ENCODE data around the gene FXYD5.

FXYD5 gene

GRCh38 chr19:35134601-35135242 lies 19.8 kb upstream of the FXYD5 start, which contains the start of gene LGI4:
TSS of gene LGI4 (minus strand) at chr19:35135059. CDS start at chr19:35134680, 379 bp downstream.
- no peak for ATAC-seq
- TF ChIP-seq PATZ1 (CRISPR knock-in tag; IDR thresholded peaks at IDR 0.05; ENCODE audit: borderline replicate concordance) (no peak), TOX (CRISPR knock-in tag; IDR thresholded peaks at IDR 0.05; ENCODE audit: borderline replicate concordance) (no peak)

GRCh38 chr19:35135389-35135909 lies 19.1 kb upstream of the FXYD5 start:
- ATAC-seq, result peak; percentile 95
- TF ChIP-seq ZFP30 (CRISPR knock-in tag; IDR thresholded peaks at IDR 0.05) (no peak), CSRNP3 (CRISPR knock-in tag; IDR thresholded peaks at IDR 0.05) (no peak), TOX (CRISPR knock-in tag; IDR thresholded peaks at IDR 0.05; ENCODE audit: borderline replicate concordance) (no peak), RARB (CRISPR knock-in tag; IDR thresholded peaks at IDR 0.05) (no peak), ZFP3 (CRISPR knock-in tag; IDR thresholded peaks at IDR 0.05) (no peak), ZC3H10 (CRISPR knock-in tag; IDR thresholded peaks at IDR 0.05) (no peak)

DNA sequence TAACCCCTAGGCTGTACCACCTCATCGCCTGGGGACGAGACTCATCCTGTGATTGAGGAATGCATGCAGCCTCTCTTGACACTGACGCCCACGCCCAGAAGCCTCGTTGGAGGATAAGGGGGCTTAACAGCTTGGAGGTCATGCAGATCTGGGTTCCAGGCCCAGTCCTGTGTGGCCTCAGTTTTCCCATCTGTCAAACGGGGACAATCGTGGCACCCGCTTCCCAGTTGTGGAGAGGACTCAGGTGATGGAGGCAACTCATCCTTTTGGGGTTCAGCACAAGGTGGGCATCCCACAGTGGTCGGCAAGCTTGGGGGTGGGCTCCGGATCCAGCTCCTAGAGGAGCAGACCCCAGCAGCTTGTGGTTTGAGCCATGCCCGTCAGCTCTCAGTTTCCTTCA lies 18.3 kb upstream of the FXYD5 start:
- TF ChIP-seq BACH2 (CRISPR knock-in tag; IDR thresholded peaks at IDR 0.05; ENCODE audit: borderline replicate concordance) (no peak), CREB5 (CRISPR knock-in tag; IDR thresholded peaks at IDR 0.05; ENCODE audit: low read depth) (no peak), CSDC2 (CRISPR knock-in tag; IDR thresholded peaks at IDR 0.05) (no peak), GLIS3 (CRISPR knock-in tag; IDR thresholded peaks at IDR 0.05) (no peak), ZFP3 (CRISPR knock-in tag; IDR thresholded peaks at IDR 0.05) (no peak), ZNF8 (CRISPR knock-in tag; IDR thresholded peaks at IDR 0.05) (no peak), ZNF70 (CRISPR knock-in tag; IDR thresholded peaks at IDR 0.05) (no peak), TCF4 (CRISPR knock-in tag; IDR thresholded peaks at IDR 0.05; ENCODE audit: borderline replicate concordance) (no peak), ZC3H10 (CRISPR knock-in tag; IDR thresholded peaks at IDR 0.05) (no peak), ESRRG (CRISPR knock-in tag; IDR thresholded peaks at IDR 0.05) (no peak), OSR1 (CRISPR knock-in tag; IDR thresholded peaks at IDR 0.05) (no peak), POU6F1 (CRISPR knock-in tag; IDR thresholded peaks at IDR 0.05; ENCODE audit: borderline replicate concordance, low read depth) (no peak), PPARA (CRISPR knock-in tag; IDR thresholded peaks at IDR 0.05; ENCODE audit: borderline replicate concordance) (no peak)
- TF ChIP-seq, protein P1, sequence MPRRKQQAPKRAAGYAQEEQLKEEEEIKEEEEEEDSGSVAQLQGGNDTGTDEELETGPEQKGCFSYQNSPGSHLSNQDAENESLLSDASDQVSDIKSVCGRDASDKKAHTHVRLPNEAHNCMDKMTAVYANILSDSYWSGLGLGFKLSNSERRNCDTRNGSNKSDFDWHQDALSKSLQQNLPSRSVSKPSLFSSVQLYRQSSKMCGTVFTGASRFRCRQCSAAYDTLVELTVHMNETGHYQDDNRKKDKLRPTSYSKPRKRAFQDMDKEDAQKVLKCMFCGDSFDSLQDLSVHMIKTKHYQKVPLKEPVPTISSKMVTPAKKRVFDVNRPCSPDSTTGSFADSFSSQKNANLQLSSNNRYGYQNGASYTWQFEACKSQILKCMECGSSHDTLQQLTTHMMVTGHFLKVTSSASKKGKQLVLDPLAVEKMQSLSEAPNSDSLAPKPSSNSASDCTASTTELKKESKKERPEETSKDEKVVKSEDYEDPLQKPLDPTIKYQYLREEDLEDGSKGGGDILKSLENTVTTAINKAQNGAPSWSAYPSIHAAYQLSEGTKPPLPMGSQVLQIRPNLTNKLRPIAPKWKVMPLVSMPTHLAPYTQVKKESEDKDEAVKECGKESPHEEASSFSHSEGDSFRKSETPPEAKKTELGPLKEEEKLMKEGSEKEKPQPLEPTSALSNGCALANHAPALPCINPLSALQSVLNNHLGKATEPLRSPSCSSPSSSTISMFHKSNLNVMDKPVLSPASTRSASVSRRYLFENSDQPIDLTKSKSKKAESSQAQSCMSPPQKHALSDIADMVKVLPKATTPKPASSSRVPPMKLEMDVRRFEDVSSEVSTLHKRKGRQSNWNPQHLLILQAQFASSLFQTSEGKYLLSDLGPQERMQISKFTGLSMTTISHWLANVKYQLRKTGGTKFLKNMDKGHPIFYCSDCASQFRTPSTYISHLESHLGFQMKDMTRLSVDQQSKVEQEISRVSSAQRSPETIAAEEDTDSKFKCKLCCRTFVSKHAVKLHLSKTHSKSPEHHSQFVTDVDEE (CRISPR knock-in tag; IDR thresholded peaks at IDR 0.05), result no peak
- ATAC-seq, result no peak

Measured in SK-N-SH treated with all-trans-retinoic acid at 6 μM for 48 hours (cell line).